Measurements from ENCODE around the gene ATP9A.

ATP9A gene

DNA sequence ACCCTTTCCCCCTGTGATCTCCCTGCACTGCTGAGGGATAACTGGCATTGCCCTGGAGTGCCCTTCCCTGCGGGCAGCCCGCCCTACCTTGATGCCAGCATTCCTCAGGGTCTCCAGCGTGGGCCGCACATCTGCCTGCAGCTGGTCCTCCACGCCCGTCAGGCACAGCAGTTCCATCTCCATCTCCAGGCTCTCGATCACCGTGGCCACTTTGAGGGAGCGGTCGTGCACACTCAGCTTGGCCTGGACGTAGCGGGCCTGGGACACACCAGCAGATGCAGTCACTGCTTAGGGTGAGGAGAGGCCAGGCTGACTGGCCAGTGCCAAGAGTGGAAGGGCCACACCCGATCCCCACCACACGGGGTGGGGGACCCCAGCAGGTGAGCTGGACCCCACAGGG lies 143.1 kb downstream of the ATP9A start:
- no peak for DNase-seq

- DNase-seq: no peak
Measured at GRCh38 chr20:51624157-51624731, 143.9 kb downstream of the ATP9A start.

DNA sequence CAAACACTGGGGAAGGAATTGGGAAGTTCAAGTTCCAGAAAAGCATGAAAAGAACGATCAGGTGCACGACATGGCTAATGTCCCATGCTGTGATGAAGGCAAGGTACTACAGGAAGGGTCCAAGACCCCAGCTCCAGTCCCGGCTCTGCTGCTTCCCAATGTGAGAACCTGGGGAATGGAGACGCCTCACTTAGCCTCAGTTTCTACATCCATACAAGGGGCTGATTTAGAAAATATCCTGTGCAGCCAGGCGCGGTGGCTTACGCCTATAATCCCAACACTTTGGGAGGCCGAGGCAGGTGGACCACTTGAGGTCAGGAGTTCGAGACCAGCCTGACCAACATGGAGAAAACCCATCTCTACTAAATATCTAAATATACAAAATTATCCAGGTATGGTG lies 144.9 kb downstream of the ATP9A start:
- DNase-seq: no peak

GRCh38 chr20:51622004-51622874 lies 146.0 kb downstream of the ATP9A start:
- DNase-seq: no peak

- no peak for DNase-seq
Measured at GRCh38 chr20:51620432-51620831, 147.8 kb downstream of the ATP9A start.

DNA sequence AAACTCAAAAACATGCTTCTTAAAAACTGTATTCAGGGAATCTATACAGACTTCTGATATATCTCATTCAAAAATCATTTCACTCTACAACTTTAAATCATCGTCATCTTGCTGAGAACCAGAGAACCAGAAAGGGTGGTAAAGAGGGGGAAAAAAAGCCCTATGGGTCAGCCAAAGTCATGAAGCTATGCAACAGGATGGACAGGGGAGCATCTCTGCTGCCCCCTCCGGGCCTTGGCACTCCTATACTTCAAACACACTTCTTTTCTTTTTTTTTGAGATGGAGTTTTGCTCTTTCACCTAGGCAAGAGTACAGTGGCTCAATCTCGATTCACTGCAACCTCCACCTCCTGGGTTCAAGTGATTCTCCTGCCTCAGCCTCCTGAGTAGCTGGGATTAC lies 152.1 kb downstream of the ATP9A start:
- no peak for DNase-seq

- no peak for DNase-seq
Measured at GRCh38 chr20:51614687-51615086, 153.5 kb downstream of the ATP9A start.

GRCh38 chr20:51613580-51613979 lies 154.6 kb downstream of the ATP9A start:
- no peak for DNase-seq

GRCh38 chr20:51612896-51613295 lies 155.3 kb downstream of the ATP9A start:
- DNase-seq: no peak

DNA sequence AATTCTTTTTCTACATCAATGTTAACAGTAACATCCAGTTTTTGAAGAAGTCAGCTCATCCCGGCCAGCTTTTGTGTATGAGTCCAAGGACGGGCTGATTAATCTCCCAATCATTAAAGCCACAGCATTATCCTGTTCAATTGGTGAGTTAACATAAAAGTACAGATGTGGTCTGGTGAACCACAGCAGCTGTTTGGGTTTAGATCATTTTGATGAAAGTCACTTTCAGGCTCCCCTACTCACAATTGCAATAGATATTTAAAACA lies 156.6 kb downstream of the ATP9A start:
- no peak for DNase-seq

GRCh38 chr20:51610761-51611624 lies 157.2 kb downstream of the ATP9A start:
- DNase-seq: no peak

- DNase-seq: no peak
Measured at GRCh38 chr20:51610111-51610510, 158.1 kb downstream of the ATP9A start.

- DNase-seq: no peak
Measured at GRCh38 chr20:51609251-51609650, 158.9 kb downstream of the ATP9A start.

DNA sequence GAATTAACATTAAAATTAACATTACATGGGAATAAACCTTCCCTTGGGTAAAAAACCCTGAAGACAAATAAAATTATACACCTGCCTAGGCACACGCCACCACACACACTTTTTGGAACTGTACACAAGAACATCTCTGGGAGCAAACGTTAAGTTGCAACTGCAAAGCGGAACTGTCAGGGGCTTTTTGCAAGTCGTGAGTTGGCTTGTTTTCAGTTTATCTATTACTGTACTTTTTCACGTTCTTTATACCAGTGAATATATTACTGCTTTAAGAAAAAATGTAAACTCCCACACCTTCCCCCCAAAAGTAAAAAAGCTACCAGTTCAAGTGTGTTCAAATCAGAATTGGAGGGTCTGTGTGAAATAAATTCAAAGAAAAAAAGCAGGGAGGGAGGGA lies 160.1 kb downstream of the ATP9A start:
- DNase-seq: no peak

GRCh38 chr20:51607170-51607569 lies 161.0 kb downstream of the ATP9A start:
- no peak for DNase-seq

DNA sequence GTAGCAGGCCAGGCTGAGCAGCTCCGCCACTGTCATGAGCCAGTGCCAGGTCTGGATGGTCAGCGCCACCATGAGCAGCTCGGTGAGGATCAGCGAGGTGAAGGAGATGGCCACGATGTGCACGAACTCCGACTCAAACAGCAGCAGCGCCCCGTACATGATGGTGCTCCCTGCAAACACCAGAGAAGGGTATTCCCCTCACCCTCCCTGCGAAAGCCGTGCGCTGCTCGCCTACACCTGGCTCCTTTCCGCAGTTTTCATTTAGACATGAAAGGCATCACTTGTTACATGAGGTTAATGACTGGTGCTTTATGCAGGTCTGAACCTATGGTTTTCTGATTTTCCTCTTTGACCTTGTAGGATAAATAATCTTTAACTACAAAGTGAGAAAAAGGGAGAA lies 163.3 kb downstream of the ATP9A start:
- no peak for DNase-seq

DNA sequence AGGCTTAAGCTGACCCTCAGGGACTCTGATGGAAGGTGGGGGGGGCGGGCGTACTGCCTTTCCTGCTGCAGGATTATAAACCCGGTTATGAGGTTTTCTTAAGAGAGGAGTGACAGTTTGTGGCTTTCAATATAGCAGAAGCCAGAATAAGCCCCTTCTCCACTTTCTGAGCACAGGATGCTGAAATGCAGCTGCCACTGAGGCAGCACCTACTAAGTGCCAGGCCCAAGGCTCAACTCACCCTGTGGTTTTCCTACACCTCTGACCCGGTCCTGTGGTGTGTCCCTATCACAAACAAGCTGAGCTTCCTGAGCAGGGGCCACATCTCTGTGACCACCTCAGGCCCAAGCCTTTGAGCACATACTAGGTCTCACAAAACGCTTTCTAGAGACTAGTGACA lies 166.1 kb downstream of the ATP9A start:
- DNase-seq: no peak

- no peak for DNase-seq
Measured at GRCh38 chr20:51600950-51601349, 167.2 kb downstream of the ATP9A start.

GRCh38 chr20:51600016-51600420 lies 168.2 kb downstream of the ATP9A start:
- DNase-seq: no peak

- DNase-seq: no peak
Measured at GRCh38 chr20:51598556-51598955, 169.6 kb downstream of the ATP9A start.

DNA sequence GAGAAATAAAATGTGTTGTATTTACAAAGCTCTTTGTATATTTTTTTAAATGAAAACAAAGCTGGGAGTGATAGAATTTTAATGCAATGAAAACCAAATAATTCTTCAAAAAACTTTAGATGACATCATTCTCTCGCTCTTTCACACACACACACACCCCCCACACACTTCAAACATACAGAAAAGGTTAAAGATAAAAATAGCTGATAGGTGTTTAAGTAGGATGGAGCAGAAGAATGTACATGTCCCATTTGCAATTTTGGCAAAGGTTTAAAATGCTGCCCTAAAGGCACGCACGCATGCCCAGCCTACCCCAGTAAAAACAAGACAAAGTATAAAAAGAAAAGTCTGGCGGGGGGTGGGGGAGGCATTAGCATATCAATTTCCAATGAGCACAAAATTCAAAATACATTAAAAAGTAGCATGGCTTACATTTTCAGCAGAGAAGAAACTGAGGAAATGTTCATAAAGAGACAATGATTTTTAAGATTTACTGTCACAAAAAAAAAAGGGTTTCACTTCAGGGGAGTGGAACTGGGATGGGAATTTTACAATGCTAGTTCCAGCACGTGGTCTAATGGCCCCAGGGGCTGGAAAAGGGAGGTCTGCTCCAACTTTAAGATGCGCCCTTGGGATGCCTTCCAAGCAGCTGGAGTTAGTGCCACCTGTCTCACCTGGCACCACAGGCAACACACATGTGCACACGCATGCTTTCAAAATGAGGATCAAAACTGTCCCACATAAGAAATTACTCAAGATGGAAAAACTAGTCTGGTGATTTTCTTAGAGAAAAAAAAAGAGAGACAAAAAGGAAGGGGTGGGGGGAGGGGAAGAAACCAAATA lies 170.6 kb downstream of the ATP9A start:
- DNase-seq: no peak

DNA sequence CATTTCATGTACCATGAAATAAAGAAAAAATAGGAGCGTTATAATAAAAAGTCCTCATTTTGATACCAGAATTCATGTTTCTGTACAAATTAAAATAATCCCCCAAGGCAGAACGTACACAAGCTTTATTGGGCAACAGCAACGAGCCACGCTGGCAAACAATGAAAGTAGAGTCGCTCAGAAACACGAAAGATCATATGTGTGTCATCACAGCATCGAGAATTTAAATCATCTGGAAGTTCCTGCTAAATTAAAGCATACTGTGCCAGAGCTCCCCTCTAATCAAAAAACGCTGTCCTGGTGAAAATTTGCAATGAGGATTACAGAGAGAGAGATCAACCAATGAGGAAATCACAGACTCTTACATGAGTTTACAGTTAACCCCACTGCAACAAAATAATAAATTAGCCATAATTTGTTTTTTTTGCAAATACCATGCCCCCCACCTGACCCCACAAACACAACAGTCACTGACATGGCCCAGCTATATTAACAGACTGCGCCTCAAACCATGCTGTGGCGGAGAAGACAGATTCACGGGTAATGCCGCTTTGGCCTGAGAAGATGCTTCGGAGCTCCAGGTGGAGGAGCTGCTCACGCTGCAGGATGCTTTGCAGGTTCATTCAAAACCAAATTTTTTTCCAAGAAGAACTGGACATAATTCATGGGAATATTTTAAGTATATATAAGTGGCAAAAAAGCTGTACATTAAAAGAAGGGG lies 171.4 kb downstream of the ATP9A start:
- DNase-seq: no peak
